ENCODE results near the gene CDKAL1. TPM values are rescaled to one million over a fixed set of nuclear protein-coding genes. Genes with fewer than 3 reads are reported as not detected.

The CDKAL1 gene
- total and polyA plus RNA-seq, 2 donors from 2014 or later = 4.6 to 20.2 TPM

DNA sequence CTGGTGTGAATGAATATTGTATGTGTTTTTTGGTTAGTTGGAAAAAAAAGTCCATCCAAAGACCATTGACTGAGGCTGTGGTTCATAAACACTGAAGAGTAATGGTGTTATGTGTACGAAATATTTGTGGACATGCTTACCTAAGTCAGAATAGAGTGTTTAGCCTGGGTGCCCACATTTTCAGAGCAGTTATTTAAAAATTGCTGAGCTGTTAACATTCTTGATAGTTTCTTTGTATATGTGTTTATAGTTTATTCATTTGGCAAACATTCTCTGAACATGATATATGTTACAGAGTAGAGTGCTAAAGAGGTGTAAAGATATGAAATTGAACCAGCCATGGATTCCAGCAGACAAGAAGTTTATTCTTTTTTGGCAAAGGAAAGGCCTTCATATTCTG lies 20.6 kb downstream of the CDKAL1 start:
- TF ChIP-seq, protein P1, sequence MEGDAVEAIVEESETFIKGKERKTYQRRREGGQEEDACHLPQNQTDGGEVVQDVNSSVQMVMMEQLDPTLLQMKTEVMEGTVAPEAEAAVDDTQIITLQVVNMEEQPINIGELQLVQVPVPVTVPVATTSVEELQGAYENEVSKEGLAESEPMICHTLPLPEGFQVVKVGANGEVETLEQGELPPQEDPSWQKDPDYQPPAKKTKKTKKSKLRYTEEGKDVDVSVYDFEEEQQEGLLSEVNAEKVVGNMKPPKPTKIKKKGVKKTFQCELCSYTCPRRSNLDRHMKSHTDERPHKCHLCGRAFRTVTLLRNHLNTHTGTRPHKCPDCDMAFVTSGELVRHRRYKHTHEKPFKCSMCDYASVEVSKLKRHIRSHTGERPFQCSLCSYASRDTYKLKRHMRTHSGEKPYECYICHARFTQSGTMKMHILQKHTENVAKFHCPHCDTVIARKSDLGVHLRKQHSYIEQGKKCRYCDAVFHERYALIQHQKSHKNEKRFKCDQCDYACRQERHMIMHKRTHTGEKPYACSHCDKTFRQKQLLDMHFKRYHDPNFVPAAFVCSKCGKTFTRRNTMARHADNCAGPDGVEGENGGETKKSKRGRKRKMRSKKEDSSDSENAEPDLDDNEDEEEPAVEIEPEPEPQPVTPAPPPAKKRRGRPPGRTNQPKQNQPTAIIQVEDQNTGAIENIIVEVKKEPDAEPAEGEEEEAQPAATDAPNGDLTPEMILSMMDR (IDR thresholded peaks at IDR 0.05; ENCODE audit: borderline replicate concordance, extremely low read depth, insufficient read depth) = no peak
- intact Hi-C loops (cut with DNase I) = no loop called here
- no peak overlapping the region for H3K9ac ChIP-seq (ENCODE audit: low read length in 3 of 3)
- no peaks in the 10 kb centered on the region for H3K4me1 ChIP-seq (ENCODE audit: control insufficient read depth in 2 of 3, insufficient read depth in 2 of 3, low read depth in 1 of 3, low read length in 3 of 3)
- H3K9me3 ChIP-seq (ENCODE audit: control insufficient read depth in 2 of 3, insufficient read depth in 1 of 3, low read length in 3 of 3) = no peaks in the 10 kb centered on the region
- FAIRE-seq (no peak), DNase-seq (no peak)
- H3K36me3 ChIP-seq (ENCODE audit: control insufficient read depth in 2 of 3, insufficient read depth in 3 of 3, low read length in 3 of 3) = peaks cover 0 to 4% (median 0%) of the 10 kb centered on the region in 3 donors
- H3K27ac ChIP-seq (ENCODE audit: low read depth in 2 of 2, low read length in 2 of 2) = no peak overlapping the region
- H3K27me3 ChIP-seq (ENCODE audit: control insufficient read depth, insufficient read depth, low read length) = no peaks in the 10 kb centered on the region
- H3K4me3 ChIP-seq (ENCODE audit: low read length in 3 of 3) = no peak overlapping the region

DNA sequence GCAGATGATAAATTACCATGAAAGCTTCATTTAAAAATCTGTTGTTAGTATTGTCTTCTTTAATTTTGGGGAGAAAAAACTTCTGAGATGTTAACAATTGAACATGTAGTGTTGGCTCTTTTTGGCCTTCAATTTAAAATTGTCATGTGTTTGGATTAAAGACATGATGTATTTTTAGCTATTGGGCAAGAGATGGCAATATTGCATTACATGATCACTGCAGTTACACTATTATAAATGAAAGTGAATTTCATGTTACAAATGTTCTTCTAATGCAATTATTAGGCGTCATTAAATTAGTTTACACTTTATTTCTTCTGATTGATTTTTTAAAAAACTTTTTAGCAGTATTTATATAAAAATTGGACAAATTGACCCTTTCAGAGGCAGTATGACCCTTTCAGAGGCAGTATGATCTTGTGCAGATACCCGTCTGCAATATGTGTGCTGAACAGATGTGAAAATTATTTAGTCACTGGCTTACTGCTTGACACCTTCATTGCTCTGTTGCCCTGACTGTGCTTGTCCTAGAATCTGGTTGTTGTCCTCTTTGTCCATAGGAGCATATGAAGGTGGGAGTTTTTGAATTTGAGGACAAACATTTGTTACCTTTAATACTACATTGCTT lies 25.8 kb downstream of the CDKAL1 start:
- DNase-seq = no peak
- Histone ChIP-seq H3K36me3 (ENCODE audit: control insufficient read depth in 2 of 3, insufficient read depth in 3 of 3, low read length in 3 of 3) (no peaks in the 10 kb centered on the region), H3K9me3 (ENCODE audit: control insufficient read depth in 2 of 3, insufficient read depth in 1 of 3, low read length in 3 of 3) (no peaks in the 10 kb centered on the region), H3K4me3 (ENCODE audit: low read length in 3 of 3) (no peak overlapping the region), H3K9ac (ENCODE audit: low read length in 3 of 3) (no peak overlapping the region), H3K27me3 (ENCODE audit: control insufficient read depth, insufficient read depth, low read length) (no peaks in the 10 kb centered on the region), H3K4me1 (ENCODE audit: control insufficient read depth in 2 of 3, insufficient read depth in 2 of 3, low read depth in 1 of 3, low read length in 3 of 3) (no peaks in the 10 kb centered on the region), H3K27ac (ENCODE audit: low read depth in 2 of 2, low read length in 2 of 2) (no peak overlapping the region)
- FAIRE-seq = no peak
- intact Hi-C loops (cut with DNase I) = no loop called here
- TF ChIP-seq, protein P1 (IDR thresholded peaks at IDR 0.05; ENCODE audit: borderline replicate concordance, extremely low read depth, insufficient read depth) = peak; percentile 7

DNA sequence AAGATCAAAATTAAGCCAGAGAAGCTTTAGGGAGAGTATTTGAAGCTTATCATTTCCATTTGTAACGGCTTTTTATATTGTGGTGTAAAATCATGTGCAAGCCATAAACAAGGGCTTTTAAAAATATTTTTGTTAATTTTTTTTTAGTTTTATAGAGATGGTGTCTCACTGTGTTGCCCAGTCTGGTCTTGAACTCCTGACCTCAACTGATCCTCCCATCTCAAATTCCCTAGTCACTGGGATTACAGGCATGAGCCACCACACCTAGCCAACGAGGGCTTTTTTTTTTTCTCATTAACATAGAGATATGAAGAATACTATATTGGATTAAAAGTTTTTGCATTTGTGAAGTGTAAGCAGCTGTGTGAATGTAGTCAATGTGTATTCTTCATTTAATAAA lies 29.1 kb downstream of the CDKAL1 start:
- TF ChIP-seq, protein P1 (IDR thresholded peaks at IDR 0.05; ENCODE audit: borderline replicate concordance, extremely low read depth, insufficient read depth) = no peak
- intact Hi-C loops (cut with DNase I) = no loop called here
- H3K27ac ChIP-seq (ENCODE audit: low read depth in 2 of 2, low read length in 2 of 2) = no peak overlapping the region
- DNase-seq (no peak), FAIRE-seq (no peak)
- H3K4me1 ChIP-seq (ENCODE audit: control insufficient read depth in 2 of 3, insufficient read depth in 2 of 3, low read depth in 1 of 3, low read length in 3 of 3) = no peaks in the 10 kb centered on the region
- no peak overlapping the region for H3K4me3 ChIP-seq (ENCODE audit: low read length in 3 of 3)
- no peaks in the 10 kb centered on the region for H3K27me3 ChIP-seq (ENCODE audit: control insufficient read depth, insufficient read depth, low read length)
- no peaks in the 10 kb centered on the region for H3K9me3 ChIP-seq (ENCODE audit: control insufficient read depth in 2 of 3, insufficient read depth in 1 of 3, low read length in 3 of 3)
- H3K36me3 ChIP-seq (ENCODE audit: control insufficient read depth in 2 of 3, insufficient read depth in 3 of 3, low read length in 3 of 3) = no peaks in the 10 kb centered on the region
- no peak overlapping the region for H3K9ac ChIP-seq (ENCODE audit: low read length in 3 of 3)

DNA sequence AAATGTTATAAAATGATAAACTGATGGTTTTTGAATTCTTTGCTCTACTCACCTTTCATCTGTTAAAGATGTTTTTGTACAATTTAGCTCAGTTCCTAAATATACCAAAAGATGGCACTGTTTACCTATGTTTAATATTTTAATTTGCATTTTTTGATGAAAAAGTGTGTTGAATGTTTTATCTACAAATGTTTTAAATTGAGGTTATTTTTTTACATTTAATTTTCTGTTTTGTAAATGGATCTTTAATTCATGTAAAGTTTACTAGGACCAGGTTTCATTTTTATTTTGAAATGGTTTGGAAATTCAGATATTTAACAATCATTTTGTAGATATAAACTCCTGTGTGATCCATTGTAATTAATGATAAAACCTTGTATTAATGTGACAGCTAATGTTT lies 30.0 kb downstream of the CDKAL1 start:
- DNase-seq = peak in 2 of 5 donors; percentile 59 to 67
- intact Hi-C loops (cut with DNase I) = no loop called here
- FAIRE-seq = peak; percentile 99

More for the DNA sequence above, 30.0 kb downstream of the CDKAL1 start:
- Histone ChIP-seq H3K9ac (ENCODE audit: low read length in 3 of 3) (no peak overlapping the region), H3K4me1 (ENCODE audit: control insufficient read depth in 2 of 3, insufficient read depth in 2 of 3, low read depth in 1 of 3, low read length in 3 of 3) (no peaks in the 10 kb centered on the region), H3K9me3 (ENCODE audit: control insufficient read depth in 2 of 3, insufficient read depth in 1 of 3, low read length in 3 of 3) (no peaks in the 10 kb centered on the region), H3K27me3 (ENCODE audit: control insufficient read depth, insufficient read depth, low read length) (no peaks in the 10 kb centered on the region), H3K36me3 (ENCODE audit: control insufficient read depth in 2 of 3, insufficient read depth in 3 of 3, low read length in 3 of 3) (no peaks in the 10 kb centered on the region), H3K27ac (ENCODE audit: low read depth in 2 of 2, low read length in 2 of 2) (no peak overlapping the region), H3K4me3 (ENCODE audit: low read length in 3 of 3) (no peak overlapping the region)
- TF ChIP-seq, protein P1 (IDR thresholded peaks at IDR 0.05; ENCODE audit: borderline replicate concordance, extremely low read depth, insufficient read depth) = peak; percentile 50

Data from kidney (tissue), 14 donors.